Hematopoietic multipotent progenitor cell treated with erythropoietin and hydrocortisone succinate and interleukin-3 and kit ligand, for 4 days (in vitro differentiated cells): ENCODE results near the gene GNAQ.

ENCODE experiments used
- DNase-seq: peaks from one replicate; pipeline ENCODE4 v3.0.0-alpha.2; 2015

Gene GNAQ

GRCh38 chr9:77935974-77936373 lies 95.6 kb downstream of the GNAQ start:
- peak; percentile 65 for DNase-seq

- DNase-seq: no peak
These were observed 96.4 kb downstream of the GNAQ start for GRCh38 chr9:77935211-77935610.

GRCh38 chr9:77933976-77934375 lies 97.6 kb downstream of the GNAQ start:
- DNase-seq: no peak

GRCh38 chr9:77933019-77933418 lies 98.6 kb downstream of the GNAQ start:
- DNase-seq: no peak

GRCh38 chr9:77929942-77930341 lies 101.7 kb downstream of the GNAQ start:
- DNase-seq: no peak

- DNase-seq: peak; percentile 75
These were observed 104.3 kb downstream of the GNAQ start for GRCh38 chr9:77927265-77927664.

GRCh38 chr9:77926371-77926878 lies 105.2 kb downstream of the GNAQ start:
- DNase-seq: peak; percentile 65

- DNase-seq: peak; percentile 58
These were observed 109.0 kb downstream of the GNAQ start for GRCh38 chr9:77922591-77922990.

- no peak for DNase-seq
These were observed 113.8 kb downstream of the GNAQ start for GRCh38 chr9:77917800-77918199.

- no peak for DNase-seq
These were observed 114.8 kb downstream of the GNAQ start for GRCh38 chr9:77916820-77917219.

- no peak for DNase-seq
These were observed 115.2 kb downstream of the GNAQ start for GRCh38 chr9:77916410-77916819.

GRCh38 chr9:77915744-77916143 lies 115.9 kb downstream of the GNAQ start:
- no peak for DNase-seq

- no peak for DNase-seq
These were observed 118.5 kb downstream of the GNAQ start for GRCh38 chr9:77912895-77913693.

- no peak for DNase-seq
These were observed 119.7 kb downstream of the GNAQ start for GRCh38 chr9:77911928-77912327.

- peak; percentile 67 for DNase-seq
These were observed 121.4 kb downstream of the GNAQ start for GRCh38 chr9:77910194-77910621.

GRCh38 chr9:77909306-77909705 lies 122.3 kb downstream of the GNAQ start:
- peak; percentile 98 for DNase-seq

- no peak for DNase-seq
These were observed 123.3 kb downstream of the GNAQ start for GRCh38 chr9:77908293-77908692.

- DNase-seq: no peak
These were observed 124.0 kb downstream of the GNAQ start for GRCh38 chr9:77907585-77907984.

- no peak for DNase-seq
These were observed 124.6 kb downstream of the GNAQ start for GRCh38 chr9:77906991-77907390.

- DNase-seq: no peak
These were observed 127.8 kb downstream of the GNAQ start for GRCh38 chr9:77903666-77904285.

- no peak for DNase-seq
These were observed 129.8 kb downstream of the GNAQ start for GRCh38 chr9:77901771-77902170.

GRCh38 chr9:77901018-77901417 lies 130.6 kb downstream of the GNAQ start:
- DNase-seq: no peak

- no peak for DNase-seq
These were observed 131.8 kb downstream of the GNAQ start for GRCh38 chr9:77899679-77900354.

GRCh38 chr9:77898864-77899263 lies 132.7 kb downstream of the GNAQ start:
- no peak for DNase-seq
